SU-DHL-6 (cell line): ENCODE measurements around the gene SH3PXD2A.

ENCODE experiments used
- H2AFZ ChIP-seq: fragments of 200-600 bp; sonication (generic); 2 replicates; pipeline ENCODE4 v1.6.1; 2014; ENCODE audit warnings: low read depth, mild to moderate bottlenecking, moderate library complexity, mixed read lengths, antibody characterized with exemption, low read length; ENCODE audit not compliant: severe bottlenecking
- H3F3A ChIP-seq: fragments of 200-600 bp; shearing (Covaris generic); 2 replicates; pipeline ENCODE4 v1.6.0; 2016; ENCODE audit warnings: antibody characterized with exemption, mild to moderate bottlenecking; ENCODE audit not compliant: insufficient read depth
- H3K27ac ChIP-seq: fragments of 200-600 bp; sonication (generic); 2 replicates; pipeline ENCODE4 v1.5.1; 2016; ENCODE audit warnings: low read depth, mild to moderate bottlenecking, low read length, moderate library complexity, mixed read lengths
- H3K27me3 ChIP-seq: fragments of 200-600 bp; sonication (generic), shearing (Covaris generic); 2 replicates; pipeline ENCODE4 v1.6.0; 2014; ENCODE audit warnings: mild to moderate bottlenecking, low read length
- H3K36me3 ChIP-seq: fragments of 200-600 bp; sonication (generic); 2 replicates; pipeline ENCODE4 v1.6.1; 2014; ENCODE audit warnings: mild to moderate bottlenecking, low read length, mixed read lengths
- H3K4me2 ChIP-seq: fragments of 300-600, 200-600 bp; shearing (Covaris generic), sonication (generic); 2 replicates; pipeline ENCODE4 v1.6.0; 2014; ENCODE audit warnings: low read length, low read depth, mild to moderate bottlenecking; ENCODE audit not compliant: poor library complexity, severe bottlenecking
- H3K4me3 ChIP-seq: fragments of 200-600 bp; sonication (generic); 2 replicates; pipeline ENCODE4 v1.5.1; 2014; ENCODE audit warnings: antibody characterized with exemption, low read length, mild to moderate bottlenecking, mixed read lengths; ENCODE audit not compliant: insufficient read depth, poor library complexity, severe bottlenecking
- H3K79me2 ChIP-seq: fragments of 200-600 bp; sonication (generic); 2 replicates; pipeline ENCODE4 v1.6.1; 2014; ENCODE audit warnings: mild to moderate bottlenecking, low read length, moderate library complexity; ENCODE audit not compliant: insufficient read depth
- H3K9ac ChIP-seq: fragments of 200-600 bp; sonication (generic); 2 replicates; pipeline ENCODE4 v1.7.0; 2014; ENCODE audit warnings: mild to moderate bottlenecking, low read length
- H3K9me2 ChIP-seq: fragments of 200-600 bp; sonication (generic); replicated peaks from 2 replicates; pipeline ENCODE4 v1.6.1; 2014; ENCODE audit warnings: low read length; ENCODE audit not compliant: insufficient read depth
- H3K9me3 ChIP-seq: fragments of 200-600 bp; sonication (generic); 2 replicates; pipeline ENCODE4 v1.6.1; 2014; ENCODE audit warnings: low read length, mixed read lengths; ENCODE audit not compliant: insufficient read depth
- H4K20me1 ChIP-seq: fragments of 200-600 bp; sonication (generic); 2 replicates; pipeline ENCODE4 v1.6.1; 2014; ENCODE audit warnings: low read depth, mild to moderate bottlenecking, antibody characterized with exemption, low read length, moderate library complexity, mixed read lengths
- CTCF ChIP-seq: fragments of 200-600 bp; sonication (generic); IDR thresholded peaks from one replicate; pipeline ENCODE4 v1.5.1; 2017; ENCODE audit warnings: antibody characterized with exemption, mild to moderate bottlenecking, low read length, moderate library complexity; ENCODE audit not compliant: insufficient read depth, poor library complexity, severe bottlenecking
- EZH2phosphoT487 ChIP-seq: fragments of 200-600 bp; sonication (generic), shearing (Covaris generic); conservative IDR thresholded peaks from 2 replicates; pipeline ENCODE4 v1.6.1; 2018; ENCODE audit warnings: mild to moderate bottlenecking, antibody characterized with exemption, low read length, moderate library complexity, mixed read lengths

Gene SH3PXD2A

DNA sequence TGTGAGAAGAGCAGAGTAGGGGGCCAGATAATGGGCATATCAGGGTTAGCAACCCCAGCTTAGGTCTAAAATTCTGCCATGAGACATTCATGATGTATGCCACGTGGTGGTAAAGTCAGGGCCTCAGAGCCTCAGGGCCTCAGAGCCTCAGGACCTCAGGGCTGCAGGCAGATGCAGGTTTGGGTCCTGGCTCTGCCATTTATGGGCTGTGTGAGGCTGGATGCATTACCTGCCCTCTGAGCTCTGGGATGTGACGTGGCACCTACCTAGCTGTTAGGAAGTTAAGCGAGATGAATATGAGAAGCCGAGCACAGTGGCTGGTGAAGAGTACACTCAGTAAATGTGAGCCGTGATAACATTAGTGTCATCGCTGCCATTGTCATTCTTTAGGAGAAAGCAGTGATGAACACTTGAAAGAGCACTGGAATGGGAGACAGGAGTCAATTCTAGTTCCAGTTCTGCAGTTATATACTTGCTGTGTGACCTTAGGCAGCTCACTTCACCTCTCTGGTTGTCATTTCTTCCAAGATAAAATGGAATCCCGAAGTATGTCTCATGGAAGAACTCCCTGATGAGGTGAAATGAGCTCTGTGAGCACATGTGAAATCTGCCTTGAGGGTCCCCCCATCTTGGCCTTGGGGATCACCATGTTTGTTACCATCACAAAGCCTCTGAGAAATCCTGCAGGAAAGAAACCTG, 127.2 kb downstream of the SH3PXD2A start:
- Histone ChIP-seq H3K9me2 (no peaks in the 10 kb centered on the region), H3K36me3 (no peaks in the 10 kb centered on the region), H4K20me1 (no peaks in the 10 kb centered on the region), H3K9ac (no peak overlapping the region), H3K27ac (no peak overlapping the region), H3K4me3 (no peak overlapping the region), H2AFZ (no peak overlapping the region), H3K79me2 (no peaks in the 10 kb centered on the region), H3K27me3 (no peaks in the 10 kb centered on the region), H3K4me2 (no peak overlapping the region), H3F3A (no peaks in the 10 kb centered on the region), H3K9me3 (no peaks in the 10 kb centered on the region)
- no peak for TF ChIP-seq EZH2phosphoT487
- no peak for TF ChIP-seq CTCF

DNA sequence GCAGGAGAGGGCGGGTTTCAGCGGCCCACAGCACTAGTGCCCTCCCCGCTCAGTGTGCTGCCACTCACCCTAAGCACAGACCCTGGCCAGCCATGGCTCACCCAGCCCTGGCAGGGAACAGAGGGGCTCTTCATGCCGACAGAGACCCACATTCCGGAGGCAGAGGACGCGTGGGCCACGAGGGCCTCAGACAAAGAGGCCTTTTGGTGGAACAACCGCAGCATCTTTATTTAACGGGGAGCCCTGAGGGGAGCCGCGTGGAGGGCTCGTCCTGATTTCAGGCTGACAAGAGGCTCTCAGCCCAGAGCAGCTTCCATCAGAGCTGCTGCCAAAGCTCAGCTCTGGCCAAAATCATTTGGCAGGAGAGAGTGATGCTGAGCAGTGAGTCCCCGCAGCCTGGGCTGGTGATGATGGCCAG, 127.8 kb downstream of the SH3PXD2A start:
- Histone ChIP-seq H3K36me3 (no peaks in the 10 kb centered on the region), H3K9ac (no peak overlapping the region), H3K9me3 (no peaks in the 10 kb centered on the region), H3K27ac (no peak overlapping the region), H3F3A (no peaks in the 10 kb centered on the region), H3K79me2 (no peaks in the 10 kb centered on the region), H3K4me2 (no peak overlapping the region), H4K20me1 (no peaks in the 10 kb centered on the region), H3K4me3 (no peak overlapping the region), H3K9me2 (no peaks in the 10 kb centered on the region), H2AFZ (no peak overlapping the region), H3K27me3 (no peaks in the 10 kb centered on the region)
- TF ChIP-seq CTCF (no peak), EZH2phosphoT487 (no peak)

GRCh38 chr10:103726637-103727036, 128.7 kb downstream of the SH3PXD2A start:
- H3K27ac ChIP-seq: no peak overlapping the region
- no peaks in the 10 kb centered on the region for H3F3A ChIP-seq
- H3K79me2 ChIP-seq: no peaks in the 10 kb centered on the region
- no peak overlapping the region for H3K4me2 ChIP-seq
- no peak overlapping the region for H2AFZ ChIP-seq
- TF ChIP-seq EZH2phosphoT487 (no peak), CTCF (no peak)
- no peaks in the 10 kb centered on the region for H3K9me3 ChIP-seq
- H3K4me3 ChIP-seq: no peak overlapping the region
- H3K27me3 ChIP-seq: no peaks in the 10 kb centered on the region
- H4K20me1 ChIP-seq: no peaks in the 10 kb centered on the region
- no peak overlapping the region for H3K9ac ChIP-seq
- no peaks in the 10 kb centered on the region for H3K36me3 ChIP-seq
- no peaks in the 10 kb centered on the region for H3K9me2 ChIP-seq
